Fibroblast of lung (primary cell): Measurements from ENCODE around the gene CMTR2. TPM values are rescaled to one million over a fixed set of nuclear protein-coding genes. Genes with fewer than 3 reads are reported as not detected.

ENCODE experiments used
- DNase-seq, 2 donors: peaks; one replicate each; pipeline versions ENCODE4 v3.0.0 to v3.0.0-alpha.2; 2010; ENCODE audit warnings: low read depth in 2 of 2
- H2AFZ ChIP-seq: 2 replicates; pipeline ENCODE4 v1.5.1; 2012; ENCODE audit warnings: low read length, control low read depth, inconsistent platforms
- H3K27ac ChIP-seq: 2 replicates; pipeline ENCODE4 v1.5.1; 2011; ENCODE audit warnings: low read length, control low read depth; ENCODE audit not compliant: insufficient read depth
- H3K27me3 ChIP-seq: 2 replicates; pipeline ENCODE4 v1.5.1; 2011; ENCODE audit warnings: mild to moderate bottlenecking, low read length; ENCODE audit not compliant: control insufficient read depth, insufficient read depth
- H3K36me3 ChIP-seq: 2 replicates; pipeline ENCODE4 v1.5.1; 2011; ENCODE audit warnings: low read length; ENCODE audit not compliant: control insufficient read depth, insufficient read depth
- H3K4me1 ChIP-seq: 2 replicates; pipeline ENCODE4 v1.5.1; 2011; ENCODE audit warnings: low read length; ENCODE audit not compliant: control insufficient read depth, insufficient read depth; ENCODE audit errors: extremely low read depth
- H3K4me2 ChIP-seq: 2 replicates; pipeline ENCODE4 v1.5.1; 2011; ENCODE audit warnings: low read length, control low read depth; ENCODE audit not compliant: insufficient read depth; ENCODE audit errors: extremely low read depth
- H3K4me3 ChIP-seq, 4 experiments: fragments of 200-600 bp in 1 of 4; sonication (generic) in 1 of 4; replicated peaks in 1 of 4; 2 replicates each; pipeline ENCODE4 v1.5.1; 2011 to 2016; ENCODE audit warnings: low read length in 4 of 4, low read depth in 3 of 4, mild to moderate bottlenecking in 3 of 4, control low read depth in 2 of 4, inconsistent platforms in 1 of 4, mixed read lengths in 1 of 4; ENCODE audit not compliant: insufficient read depth in 1 of 4; ENCODE audit errors: control extremely low read depth in 1 of 4
- H3K79me2 ChIP-seq: 2 replicates; pipeline ENCODE4 v1.5.1; 2012; ENCODE audit warnings: mild to moderate bottlenecking, low read length, inconsistent platforms; ENCODE audit not compliant: control insufficient read depth, insufficient read depth
- H3K9ac ChIP-seq: 2 replicates; pipeline ENCODE4 v1.5.1; 2011; ENCODE audit warnings: mild to moderate bottlenecking, low read length, control low read depth; ENCODE audit not compliant: insufficient read depth
- H3K9me3 ChIP-seq: 2 replicates; pipeline ENCODE4 v1.5.1; 2012; ENCODE audit warnings: low read depth, low read length; ENCODE audit not compliant: control insufficient read depth, insufficient read depth
- H4K20me1 ChIP-seq: 2 replicates; pipeline ENCODE4 v1.5.1; 2011; ENCODE audit warnings: low read length; ENCODE audit not compliant: control insufficient read depth, insufficient read depth; ENCODE audit errors: extremely low read depth
- EZH2 ChIP-seq: IDR thresholded peaks from 2 replicates; pipeline ENCODE4 v1.5.1; 2012; ENCODE audit warnings: low read length, control low read depth, mild to moderate bottlenecking; ENCODE audit errors: missing control alignments
- polyA plus RNA-seq, 2 donors: library from polyadenylated mRNA; depleted of rRNA in 1 of 2; stranded (reverse) in 1 of 2; unstranded in 1 of 2; fragments of >200 nt; gene quantifications; 2 replicates each; pipeline ENCODE4 v1.2.1, GENCODE V29; 2011 to 2012; ENCODE audit warnings: missing spikeins in 1 of 2
- total RNA-seq: library from RNA; depleted of rRNA; stranded (reverse); fragments of >200 nt; gene quantifications from 2 replicates; pipeline ENCODE4 v1.2.1, GENCODE V29; 2014
- TF ChIP-seq, protein P1 (sequence below), 2 donors: IDR thresholded peaks in 1 of 2; conservative IDR thresholded peaks in 1 of 2; 1 replicate in 1 of 2; 2 replicates in 1 of 2; pipeline ENCODE4 v1.5.1; 2011 to 2012; ENCODE audit warnings: low read length in 2 of 2, control low read depth in 1 of 2, inconsistent platforms in 1 of 2, low read depth in 1 of 2, mild to moderate bottlenecking in 1 of 2

CMTR2 gene
- total and polyA plus RNA-seq, 2 donors (not counting 1 experiment from before 2014, with no cell fraction given): 22.1 to 29.2 TPM

DNA sequence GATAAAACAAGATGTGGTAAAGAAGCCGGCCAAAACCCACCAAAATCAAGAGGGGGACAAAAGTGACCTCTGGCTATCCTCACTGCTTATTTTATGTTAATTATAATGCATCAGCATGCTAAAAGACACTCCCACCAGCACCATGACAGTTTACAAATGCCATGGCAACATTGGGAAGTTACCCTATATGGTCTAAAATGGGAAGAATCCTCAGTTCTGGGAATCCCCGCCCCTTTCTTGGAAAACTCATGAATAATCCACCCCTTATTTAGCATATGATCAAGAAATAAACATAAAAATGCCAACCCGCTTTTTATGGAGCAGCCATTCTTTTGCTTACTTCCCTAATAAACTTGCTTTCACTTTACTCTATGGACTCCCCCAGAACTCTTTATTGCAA is 25.6 kb downstream of the CMTR2 start:
- no peak overlapping the region for H3K4me3 ChIP-seq
- H3K4me1 ChIP-seq: no peaks in the 10 kb centered on the region
- H3K27ac ChIP-seq: no peak overlapping the region
- no peaks in the 10 kb centered on the region for H3K9me3 ChIP-seq
- no peaks in the 10 kb centered on the region for H3K79me2 ChIP-seq
- no peaks in the 10 kb centered on the region for H3K27me3 ChIP-seq
- no peaks in the 10 kb centered on the region for H4K20me1 ChIP-seq
- no peak for DNase-seq
- H2AFZ ChIP-seq: no peak overlapping the region
- TF ChIP-seq EZH2: no peak
- TF ChIP-seq, protein P1, sequence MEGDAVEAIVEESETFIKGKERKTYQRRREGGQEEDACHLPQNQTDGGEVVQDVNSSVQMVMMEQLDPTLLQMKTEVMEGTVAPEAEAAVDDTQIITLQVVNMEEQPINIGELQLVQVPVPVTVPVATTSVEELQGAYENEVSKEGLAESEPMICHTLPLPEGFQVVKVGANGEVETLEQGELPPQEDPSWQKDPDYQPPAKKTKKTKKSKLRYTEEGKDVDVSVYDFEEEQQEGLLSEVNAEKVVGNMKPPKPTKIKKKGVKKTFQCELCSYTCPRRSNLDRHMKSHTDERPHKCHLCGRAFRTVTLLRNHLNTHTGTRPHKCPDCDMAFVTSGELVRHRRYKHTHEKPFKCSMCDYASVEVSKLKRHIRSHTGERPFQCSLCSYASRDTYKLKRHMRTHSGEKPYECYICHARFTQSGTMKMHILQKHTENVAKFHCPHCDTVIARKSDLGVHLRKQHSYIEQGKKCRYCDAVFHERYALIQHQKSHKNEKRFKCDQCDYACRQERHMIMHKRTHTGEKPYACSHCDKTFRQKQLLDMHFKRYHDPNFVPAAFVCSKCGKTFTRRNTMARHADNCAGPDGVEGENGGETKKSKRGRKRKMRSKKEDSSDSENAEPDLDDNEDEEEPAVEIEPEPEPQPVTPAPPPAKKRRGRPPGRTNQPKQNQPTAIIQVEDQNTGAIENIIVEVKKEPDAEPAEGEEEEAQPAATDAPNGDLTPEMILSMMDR (conservative IDR thresholded peaks at IDR 0.05 in 1 of 2, IDR thresholded peaks at IDR 0.05 in 1 of 2; ENCODE audit: low read depth in 1 of 2, low read length in 2 of 2): no peak
- no peak overlapping the region for H3K4me2 ChIP-seq
- H3K36me3 ChIP-seq: no peaks in the 10 kb centered on the region
- no peak overlapping the region for H3K9ac ChIP-seq

- Histone ChIP-seq H3K79me2 (no peaks in the 10 kb centered on the region), H3K36me3 (no peaks in the 10 kb centered on the region), H3K4me3 (no peak overlapping the region), H2AFZ (no peak overlapping the region), H3K4me1 (no peaks in the 10 kb centered on the region), H3K9me3 (no peaks in the 10 kb centered on the region), H3K9ac (no peak overlapping the region), H4K20me1 (no peaks in the 10 kb centered on the region), H3K4me2 (no peak overlapping the region), H3K27me3 (no peaks in the 10 kb centered on the region), H3K27ac (no peak overlapping the region)
- no peak for DNase-seq
- TF ChIP-seq, protein P1 (conservative IDR thresholded peaks at IDR 0.05 in 1 of 2, IDR thresholded peaks at IDR 0.05 in 1 of 2; ENCODE audit: low read depth in 1 of 2, low read length in 2 of 2): no peak
- no peak for TF ChIP-seq EZH2
Measured at GRCh38 chr16:71262391-71262790, 26.8 kb downstream of the CMTR2 start.

DNA sequence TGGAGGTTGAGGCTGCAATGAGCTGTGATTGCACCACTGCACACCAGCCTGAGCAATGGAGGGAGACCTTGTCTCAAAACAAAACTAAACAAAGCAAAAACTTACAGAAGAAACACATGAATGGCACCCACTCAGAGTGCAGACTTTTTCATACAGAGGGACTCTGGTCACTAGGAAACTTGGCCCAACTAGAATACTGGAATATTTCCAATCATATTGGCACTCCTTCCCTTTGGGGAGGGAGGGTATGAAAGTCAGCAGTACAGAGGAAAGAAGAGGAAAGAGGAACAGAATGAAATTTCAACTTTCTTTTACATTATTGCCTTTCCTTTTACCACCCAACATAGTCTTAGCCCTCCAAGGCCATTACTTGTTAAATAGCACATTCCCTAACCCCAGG is 28.2 kb downstream of the CMTR2 start:
- no peak overlapping the region for H3K9ac ChIP-seq

More for the DNA sequence above, 28.2 kb downstream of the CMTR2 start:
- no peaks in the 10 kb centered on the region for H3K36me3 ChIP-seq
- no peaks in the 10 kb centered on the region for H3K4me1 ChIP-seq
- H3K4me3 ChIP-seq: no peak overlapping the region
- no peaks in the 10 kb centered on the region for H3K9me3 ChIP-seq
- H3K27ac ChIP-seq: no peak overlapping the region
- TF ChIP-seq, protein P1 (conservative IDR thresholded peaks at IDR 0.05 in 1 of 2, IDR thresholded peaks at IDR 0.05 in 1 of 2; ENCODE audit: low read depth in 1 of 2, low read length in 2 of 2): no peak
- no peak for TF ChIP-seq EZH2
- H3K79me2 ChIP-seq: no peaks in the 10 kb centered on the region
- DNase-seq: no peak
- H4K20me1 ChIP-seq: no peaks in the 10 kb centered on the region
- H2AFZ ChIP-seq: no peak overlapping the region
- no peak overlapping the region for H3K4me2 ChIP-seq
- no peaks in the 10 kb centered on the region for H3K27me3 ChIP-seq
